GM12864 (cell line): Measurements from ENCODE around the gene ZNF683.

ENCODE experiments used
- DNase-seq: peaks from one replicate; pipeline ENCODE4 v3.0.0-alpha.2; 2011; ENCODE audit warnings: low read depth
- H3K4me3 ChIP-seq: 2 replicates; pipeline ENCODE4 v1.5.1; 2011; ENCODE audit warnings: mild to moderate bottlenecking, low read depth, low read length, control low read depth
- CTCF ChIP-seq: IDR thresholded peaks from 2 replicates; pipeline ENCODE4 v1.5.1; 2011; ENCODE audit warnings: low read depth, mild to moderate bottlenecking, moderate library complexity, low read length, control low read depth, inconsistent platforms; ENCODE audit errors: missing control alignments

ZNF683 gene

DNA sequence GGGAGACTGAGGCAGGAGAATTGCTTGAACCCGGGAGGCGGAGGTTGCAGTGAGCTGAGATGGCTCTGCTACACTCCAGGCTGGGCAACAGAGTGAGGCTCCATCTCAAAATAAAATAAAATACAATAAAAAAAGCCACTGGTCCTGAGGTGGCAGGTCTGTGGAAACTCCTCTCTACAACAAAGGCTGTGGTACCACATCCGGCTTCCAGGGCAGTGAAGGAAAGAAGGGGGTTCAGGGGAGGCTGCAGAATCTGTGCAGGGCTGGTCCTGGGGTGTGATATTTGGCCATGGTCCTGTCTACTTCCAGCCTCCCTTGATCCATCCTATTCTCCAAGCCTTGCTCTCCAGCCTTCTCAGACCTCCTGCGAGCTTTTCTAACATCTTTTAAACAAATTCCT, 731 bp upstream of the ZNF683 start:
- no peak for DNase-seq
- no peak overlapping the region for H3K4me3 ChIP-seq
- no peak for TF ChIP-seq CTCF

DNA sequence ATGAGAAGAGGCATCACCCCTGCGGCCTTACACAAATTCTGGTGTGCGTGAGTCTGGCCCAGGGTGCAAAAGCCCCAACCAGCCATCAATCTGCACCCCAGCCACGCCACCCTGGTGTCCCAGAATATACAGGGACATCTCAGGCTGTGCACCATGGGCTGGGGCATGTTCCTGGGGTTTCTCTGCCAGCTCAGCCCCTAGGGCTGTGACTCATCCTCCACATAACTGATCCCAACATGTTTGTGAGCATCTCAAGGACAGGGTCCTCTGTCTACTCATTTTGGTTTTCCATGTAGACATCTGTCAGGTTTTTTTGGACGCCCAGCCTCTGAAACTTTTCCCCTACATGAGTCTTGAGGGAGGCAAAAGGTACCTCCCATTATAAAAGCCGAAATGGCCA, 511 bp downstream of the ZNF683 start:
- no peak for TF ChIP-seq CTCF
- H3K4me3 ChIP-seq: no peak overlapping the region
- no peak for DNase-seq

DNA sequence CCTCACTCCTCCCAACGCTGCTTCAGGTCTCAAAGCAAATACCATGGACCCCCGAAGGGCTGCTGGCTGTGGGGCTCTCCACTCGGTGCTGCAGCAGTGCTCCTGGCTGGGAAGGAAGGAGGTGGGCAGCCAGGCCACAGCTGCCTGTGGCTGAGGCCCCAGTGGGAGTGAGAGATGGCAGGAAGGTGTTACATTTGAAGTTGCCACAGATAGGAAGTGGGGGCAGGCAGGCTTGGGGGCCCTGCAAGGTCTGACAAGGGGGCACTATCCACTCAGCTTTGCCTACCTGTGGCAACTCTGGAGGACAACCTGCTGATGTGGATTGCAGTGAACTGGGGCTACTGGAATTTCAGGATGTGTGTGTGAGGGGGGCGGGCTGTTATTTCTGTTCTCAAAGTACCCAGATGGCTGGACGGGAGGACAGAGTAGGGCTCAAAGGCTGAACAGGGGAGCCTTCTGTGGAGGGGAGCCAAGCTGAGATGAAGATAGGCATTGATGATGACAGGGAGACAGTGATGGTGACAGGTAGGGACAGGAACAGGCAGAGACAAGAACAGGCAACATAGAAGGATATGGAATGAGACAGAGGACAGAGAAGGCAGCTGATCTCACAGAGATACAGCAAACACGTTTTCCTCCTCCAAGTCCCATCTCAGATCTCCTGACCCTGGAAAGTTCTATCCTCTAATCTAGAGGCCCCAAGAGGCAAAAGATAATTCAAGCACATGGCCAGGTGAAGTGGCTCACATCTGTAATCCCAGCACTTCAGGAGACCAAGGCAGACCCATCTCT, 1.8 kb downstream of the ZNF683 start:
- no peak for TF ChIP-seq CTCF
- H3K4me3 ChIP-seq: no peak overlapping the region
- DNase-seq: no peak

GRCh38 chr1:26368486-26368885, 4.1 kb downstream of the ZNF683 start:
- H3K4me3 ChIP-seq: no peak overlapping the region
- no peak for DNase-seq
- TF ChIP-seq CTCF: no peak

DNA sequence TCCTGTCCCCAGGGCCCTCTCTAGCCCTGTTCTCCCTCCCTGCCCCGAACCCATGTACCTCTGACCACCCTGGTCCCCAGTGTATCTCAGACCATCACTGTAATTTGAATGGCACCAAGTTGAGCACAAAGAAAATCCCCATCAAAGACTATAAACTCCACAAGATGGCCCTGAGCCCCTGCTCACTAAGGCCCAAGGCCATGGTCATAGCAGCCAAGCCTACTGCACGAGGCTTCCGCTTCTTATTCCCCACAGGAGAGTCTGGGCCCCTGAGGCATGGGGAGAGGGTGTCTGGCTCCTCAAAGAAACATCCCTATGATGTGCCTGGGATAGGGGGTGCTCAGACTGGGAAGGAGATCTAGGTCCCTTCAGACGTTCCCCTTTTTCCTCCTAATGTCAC, 4.5 kb downstream of the ZNF683 start:
- DNase-seq: no peak
- no peak overlapping the region for H3K4me3 ChIP-seq
- no peak for TF ChIP-seq CTCF

- no peak overlapping the region for H3K4me3 ChIP-seq
- no peak for DNase-seq
- TF ChIP-seq CTCF: no peak
These were observed 5.1 kb downstream of the ZNF683 start for GRCh38 chr1:26367441-26367840.

DNA sequence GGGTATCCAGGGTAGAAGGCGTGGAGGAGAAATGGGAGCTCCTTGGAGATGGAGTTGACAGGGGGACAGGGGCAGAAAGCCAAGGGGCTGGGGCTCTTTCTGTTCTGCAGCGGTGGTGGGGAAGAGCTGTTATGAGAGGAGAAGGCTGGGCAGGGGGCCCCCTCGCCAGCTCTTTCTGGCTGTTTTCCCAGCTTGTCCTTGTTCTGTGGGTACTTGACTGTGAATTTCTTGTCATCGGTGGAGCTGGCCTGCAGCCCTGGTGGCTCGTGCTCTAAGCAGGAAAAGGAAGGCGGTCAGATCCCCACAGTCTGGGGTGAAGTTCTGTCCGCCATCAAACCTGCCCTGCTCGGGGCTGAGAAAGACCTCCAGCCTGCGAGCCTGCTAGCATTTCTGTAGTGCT, 7.6 kb downstream of the ZNF683 start:
- no peak for TF ChIP-seq CTCF

More for the DNA sequence above, 7.6 kb downstream of the ZNF683 start:
- DNase-seq: no peak
- no peak overlapping the region for H3K4me3 ChIP-seq
